BE2C (cell line): ENCODE results near the gene MYCN.

Source experiments
- DNase-seq: peaks from one replicate; pipeline ENCODE4 v3.0.0-alpha.2; 2020
- H3K27me3 ChIP-seq: fragments of 250-450 bp; sonication (Bioruptor Pico); 2 replicates; pipeline ENCODE4 v1.5.1; 2020; ENCODE audit warnings: mild to moderate bottlenecking
- H3K36me3 ChIP-seq: fragments of 250-450 bp; sonication (Bioruptor Pico); 2 replicates; pipeline ENCODE4 v1.5.1; 2020; ENCODE audit warnings: mild to moderate bottlenecking
- H3K4me1 ChIP-seq: fragments of 250-450 bp; sonication (Bioruptor Pico); 2 replicates; pipeline ENCODE4 v1.5.1; 2020
- H3K4me3 ChIP-seq: 2 replicates; pipeline ENCODE4 v1.5.1; 2011; ENCODE audit warnings: low read depth, low read length
- H3K9me3 ChIP-seq: fragments of 250-450 bp; sonication (Bioruptor Pico); 2 replicates; pipeline ENCODE4 v1.5.1; 2020
- CTCF ChIP-seq: IDR thresholded peaks from 2 replicates; pipeline ENCODE4 v1.5.1; 2012; ENCODE audit warnings: mild to moderate bottlenecking, low read depth, low read length

MYCN gene

GRCh38 chr2:15940661-15941480 is 521 bp downstream of the MYCN start:
- TF ChIP-seq CTCF: no peak
- Histone ChIP-seq H3K4me3 (peak overlapping the region; percentile 0), H3K4me1 (peaks cover 22% of the 10 kb centered on the region), H3K36me3 (peaks cover 36% of the 10 kb centered on the region), H3K27me3 (peaks cover 64% of the 10 kb centered on the region), H3K9me3 (peaks cover 5% of the 10 kb centered on the region; the same call in 1 of the 2 replicates)
- DNase-seq: peak; percentile 100

- H3K4me1 ChIP-seq: peaks cover 22% of the 10 kb centered on the region
- DNase-seq: peak; percentile 100
- H3K36me3 ChIP-seq: peaks cover 42% of the 10 kb centered on the region
- peak overlapping the region; percentile 0 for H3K4me3 ChIP-seq
- peaks cover 3% of the 10 kb centered on the region; the same call in 1 of the 2 replicates for H3K9me3 ChIP-seq
- peaks cover 62% of the 10 kb centered on the region for H3K27me3 ChIP-seq
- TF ChIP-seq CTCF: no peak
Measured at GRCh38 chr2:15941481-15941850, 1.1 kb downstream of the MYCN start.

GRCh38 chr2:15941871-15942710 is 1.7 kb downstream of the MYCN start:
- peak overlapping the region; percentile 0 for H3K4me3 ChIP-seq
- peaks cover 49% of the 10 kb centered on the region for H3K36me3 ChIP-seq
- DNase-seq: peak; percentile 100
- TF ChIP-seq CTCF: no peak
- peaks cover 55% of the 10 kb centered on the region for H3K27me3 ChIP-seq
- H3K4me1 ChIP-seq: peaks cover 25% of the 10 kb centered on the region
- H3K9me3 ChIP-seq: peaks cover 3% of the 10 kb centered on the region; the same call in 1 of the 2 replicates

- peaks cover 30% of the 10 kb centered on the region for H3K4me1 ChIP-seq
- H3K36me3 ChIP-seq: peaks cover 56% of the 10 kb centered on the region
- TF ChIP-seq CTCF: no peak
- peak overlapping the region; percentile 0 for H3K4me3 ChIP-seq
- peaks cover 51% of the 10 kb centered on the region for H3K27me3 ChIP-seq
- DNase-seq: peak; percentile 100
- H3K9me3 ChIP-seq: no peaks in the 10 kb centered on the region
Measured at GRCh38 chr2:15942711-15943345, 2.5 kb downstream of the MYCN start.

- TF ChIP-seq CTCF: no peak
- peak; percentile 100 for DNase-seq
- H3K27me3 ChIP-seq: peaks cover 43% of the 10 kb centered on the region
- H3K4me3 ChIP-seq: peak overlapping the region; percentile 0
- no peaks in the 10 kb centered on the region; the same call in 1 of the 2 replicates for H3K9me3 ChIP-seq
- peaks cover 30% of the 10 kb centered on the region for H3K4me1 ChIP-seq
- H3K36me3 ChIP-seq: peaks cover 64% of the 10 kb centered on the region
Measured at GRCh38 chr2:15943378-15944280, 3.3 kb downstream of the MYCN start.
